IPS-18c (cell line): ENCODE results near the gene ZNF12.

ENCODE experiments used
- H3K4me3 ChIP-seq: 2 replicates; pipeline ENCODE4 v1.7.0; 2013; ENCODE audit warnings: low read depth, mild to moderate bottlenecking, low read length, moderate library complexity; ENCODE audit not compliant: insufficient read depth
- H3K9me3 ChIP-seq: one replicate; pipeline ENCODE4 v1.6.1; 2013; ENCODE audit warnings: mild to moderate bottlenecking, low read length, moderate library complexity; ENCODE audit not compliant: control insufficient read depth, insufficient read depth

The ZNF12 gene

DNA sequence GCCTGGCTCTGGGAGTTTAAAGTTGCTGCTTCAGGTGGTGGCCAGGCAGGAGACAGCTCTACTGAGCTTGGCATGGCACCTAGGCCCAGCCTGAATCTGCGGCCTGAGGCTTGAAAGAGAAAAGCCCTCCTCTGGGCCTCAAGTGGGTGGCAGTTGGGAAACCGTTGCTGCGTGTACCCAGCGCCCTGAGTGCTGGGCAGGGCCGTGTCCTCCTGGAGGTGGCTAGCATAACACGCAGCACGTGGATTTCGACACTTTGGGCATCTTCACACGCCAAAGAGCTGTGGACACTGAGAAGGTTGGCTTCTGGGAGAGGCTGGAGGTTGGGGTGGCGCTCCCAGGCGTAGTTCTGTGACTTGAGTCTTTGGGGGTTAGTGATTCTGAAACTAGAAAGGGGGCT, 67.1 kb downstream of the ZNF12 start:
- no peak overlapping the region for H3K4me3 ChIP-seq
- H3K9me3 ChIP-seq = no peaks in the 10 kb centered on the region

DNA sequence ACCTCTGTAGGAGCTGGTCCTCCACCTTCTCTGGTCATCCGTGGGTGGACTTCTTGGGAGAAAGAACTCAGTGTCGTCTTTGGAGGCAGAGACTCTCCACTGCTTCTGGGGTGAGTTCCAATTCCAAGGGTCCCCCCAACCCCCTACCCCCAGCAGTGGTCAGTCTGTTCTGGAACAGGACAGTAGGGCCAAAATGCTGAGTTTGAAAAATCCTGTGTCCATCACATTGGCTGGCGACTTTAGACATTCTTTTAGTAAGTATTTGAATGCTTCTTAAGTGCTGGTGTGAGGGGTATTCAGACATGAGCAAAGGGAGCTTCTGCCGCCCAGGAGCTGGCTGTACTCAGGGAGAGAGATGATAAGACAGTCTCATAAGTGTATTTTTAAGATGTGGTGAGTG, 67.7 kb downstream of the ZNF12 start:
- Histone ChIP-seq H3K9me3 (no peaks in the 10 kb centered on the region), H3K4me3 (no peak overlapping the region)
